Psoas muscle (tissue), 8 donors: ENCODE measurements around the gene PTPRB. TPM values are rescaled to one million over a fixed set of nuclear protein-coding genes. Genes with fewer than 3 reads are reported as not detected.

Experiments used
- ATAC-seq, 4 donors: fragments of 200-7000 bp; cut with Tn5 transposase; one replicate each; pipeline ENCODE4 v1.9.1; 2020; ENCODE audit warnings: moderate library complexity in 3 of 4, mild to moderate bottlenecking in 2 of 4
- DNase-seq, 2 donors: peaks; one replicate each; pipeline ENCODE4 v3.0.0-alpha.2; 2020
- H3K27ac ChIP-seq: fragments of 200-600 bp; one replicate; pipeline ENCODE4 v1.8.0; 2022
- H3K27me3 ChIP-seq, 3 donors: fragments of 200-600 bp in 1 of 3; one replicate each; pipeline versions ENCODE4 v1.6.1 to v1.8.0; 2013 to 2022; ENCODE audit warnings: low read length in 2 of 3, mild to moderate bottlenecking in 2 of 3, moderate library complexity in 1 of 3; ENCODE audit not compliant: insufficient read depth in 3 of 3
- H3K36me3 ChIP-seq, 2 donors: fragments of 200-600 bp in 1 of 2; one replicate each; pipeline versions ENCODE4 v1.6.1 to v1.8.0; 2013 to 2022; ENCODE audit warnings: low read depth in 1 of 2, mild to moderate bottlenecking in 1 of 2, moderate library complexity in 1 of 2; ENCODE audit not compliant: insufficient read depth in 1 of 2
- H3K4me1 ChIP-seq: fragments of 200-600 bp; one replicate; pipeline ENCODE4 v1.8.0; 2022
- H3K4me3 ChIP-seq: fragments of 200-600 bp; one replicate; pipeline ENCODE4 v1.8.0; 2022; ENCODE audit warnings: mild to moderate bottlenecking
- H3K9me3 ChIP-seq: fragments of 200-600 bp; one replicate; pipeline ENCODE4 v1.8.0; 2022
- WGBS, 3 donors: extraction: QIAGEN DNeasy Blood & Tissue Kit; methylation state at CpG; one replicate each; pipeline versions ENCODE4 v1.1.6 to v1.1.7; 2013; 5-methylcytosine and 5-hydroxymethylcytosine counted together
- intact Hi-C, 2 donors: fragments of 100-400 bp; cut with DNase I; formaldehyde crosslinking; loops; one replicate each; pipeline versions ENCODE4 v1.11.0 to v1.14.2; 2022
- polyA plus RNA-seq, 3 donors: library from polyadenylated mRNA; stranded (reverse); fragments of 200-250 nt; gene quantifications; one replicate each; pipeline ENCODE4 v1.2.3, GENCODE V29; 2013
- total RNA-seq, 4 donors: library from RNA; stranded (reverse); fragmentation: NEBNext Ultra II Directional in 2 of 4; extraction: Animal tissue kit (Norgen Biotek cat#: 25700) in 2 of 4; gene quantifications; one replicate each; pipeline versions ENCODE4 v1.2.1 to v1.2.4, GENCODE V29; 2021 to 2023
- TF ChIP-seq, protein P1 (sequence below): fragments of 200-600 bp; IDR thresholded peaks from one replicate; pipeline ENCODE4 v1.8.0; 2022; ENCODE audit warnings: antibody characterized with exemption
- donor health status: healthy with polysubstance abuse.
- donor health status: DM: no; HTN: no; CAD: no; lungs with moderate emphysema.
- donor health status: Bipolar disorder and iron deficiency.
- donor health status: healthy.
- donor health status: DM: yes; HTN: yes; CAD: no.
- donor health status: DM: no; HTN: no; CAD: no.
- donor health status: DM: no; HTN: no; CAD: no.
- donor health status: DM: yes; HTN: yes; CAD: no.

The PTPRB gene
- total and polyA plus RNA-seq, 7 donors = 6.5 to 32.1 (median 10.9) TPM

DNA sequence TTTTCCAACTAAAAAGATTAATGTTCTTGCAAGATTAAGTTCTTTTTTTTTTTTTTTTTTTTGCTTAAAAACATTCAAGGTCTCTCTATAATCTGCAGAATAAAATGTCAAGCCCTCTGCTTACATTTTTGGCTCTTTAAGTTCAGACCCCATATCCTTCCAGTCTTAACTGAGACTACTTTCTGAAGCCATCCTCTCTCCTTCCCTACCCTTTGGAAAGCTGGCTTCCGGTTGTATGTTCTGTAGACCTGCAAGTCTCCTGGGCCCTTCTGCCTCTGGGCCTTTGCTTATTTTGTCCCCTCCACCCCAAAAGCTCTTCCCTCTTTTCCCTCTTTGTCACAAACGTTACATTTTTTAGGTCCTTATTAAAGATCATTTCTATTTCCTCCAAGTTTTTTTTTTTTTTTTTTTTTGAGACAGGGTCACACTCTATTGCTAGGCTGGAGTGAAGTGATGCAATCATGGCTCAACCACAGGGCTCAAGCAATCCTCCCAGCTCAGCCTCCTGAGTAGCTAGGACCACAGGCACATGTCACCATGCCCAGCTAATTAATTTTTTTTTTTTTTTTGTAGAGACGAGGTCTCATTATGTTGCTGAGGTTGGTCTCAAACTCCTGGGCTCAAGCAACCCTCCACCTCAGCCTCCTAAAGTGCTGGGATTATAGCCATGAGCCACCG lies 46.5 kb downstream of the PTPRB start:
- DNase-seq (no peak), ATAC-seq (no peak)
- intact Hi-C loops = loop anchor here in 1 of 2 donors (5.0 kb wide), 1 partner anchor 132 kb away; no protein-coding TSS in a partner anchor
- H3K4me3 ChIP-seq = no peak overlapping the region
- no peaks in the 10 kb centered on the region for H3K9me3 ChIP-seq
- WGBS, 3 donors = 75 to 82% (median 76%) methylated on average over 4 of the region's 4 CpGs
- no peaks in the 10 kb centered on the region for H3K27me3 ChIP-seq
- no peak overlapping the region for H3K27ac ChIP-seq
- TF ChIP-seq, protein P1, sequence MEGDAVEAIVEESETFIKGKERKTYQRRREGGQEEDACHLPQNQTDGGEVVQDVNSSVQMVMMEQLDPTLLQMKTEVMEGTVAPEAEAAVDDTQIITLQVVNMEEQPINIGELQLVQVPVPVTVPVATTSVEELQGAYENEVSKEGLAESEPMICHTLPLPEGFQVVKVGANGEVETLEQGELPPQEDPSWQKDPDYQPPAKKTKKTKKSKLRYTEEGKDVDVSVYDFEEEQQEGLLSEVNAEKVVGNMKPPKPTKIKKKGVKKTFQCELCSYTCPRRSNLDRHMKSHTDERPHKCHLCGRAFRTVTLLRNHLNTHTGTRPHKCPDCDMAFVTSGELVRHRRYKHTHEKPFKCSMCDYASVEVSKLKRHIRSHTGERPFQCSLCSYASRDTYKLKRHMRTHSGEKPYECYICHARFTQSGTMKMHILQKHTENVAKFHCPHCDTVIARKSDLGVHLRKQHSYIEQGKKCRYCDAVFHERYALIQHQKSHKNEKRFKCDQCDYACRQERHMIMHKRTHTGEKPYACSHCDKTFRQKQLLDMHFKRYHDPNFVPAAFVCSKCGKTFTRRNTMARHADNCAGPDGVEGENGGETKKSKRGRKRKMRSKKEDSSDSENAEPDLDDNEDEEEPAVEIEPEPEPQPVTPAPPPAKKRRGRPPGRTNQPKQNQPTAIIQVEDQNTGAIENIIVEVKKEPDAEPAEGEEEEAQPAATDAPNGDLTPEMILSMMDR = no peak
- no peaks in the 10 kb centered on the region for H3K4me1 ChIP-seq
- no peaks in the 10 kb centered on the region for H3K36me3 ChIP-seq

DNA sequence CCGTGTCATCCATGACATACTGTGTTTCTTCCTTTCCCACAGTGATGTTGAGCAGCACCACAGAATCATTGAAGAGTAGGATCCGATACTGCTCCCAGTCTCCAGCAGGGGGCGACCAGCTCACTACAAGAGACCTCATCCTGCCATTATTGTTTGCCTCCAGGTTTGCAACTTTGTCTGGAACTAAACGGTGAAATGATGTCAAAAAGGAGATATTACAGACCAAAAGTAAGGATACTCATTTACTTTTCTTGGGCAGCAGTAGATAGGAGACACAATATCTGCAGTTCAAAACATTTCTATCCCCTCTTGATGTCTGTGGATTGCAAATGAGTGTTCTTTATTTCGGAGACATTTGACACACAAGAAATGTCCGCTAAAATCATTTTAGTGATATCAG lies 47.2 kb downstream of the PTPRB start:
- Histone ChIP-seq H3K27ac (no peak overlapping the region), H3K4me3 (no peak overlapping the region), H3K27me3 (no peaks in the 10 kb centered on the region), H3K36me3 (no peaks in the 10 kb centered on the region), H3K9me3 (no peaks in the 10 kb centered on the region), H3K4me1 (no peaks in the 10 kb centered on the region)
- intact Hi-C loops = loop anchor here in 1 of 2 donors (5.0 kb wide), 1 partner anchor 132 kb away; no protein-coding TSS in a partner anchor
- DNase-seq (peak; percentile 65 to 72), ATAC-seq (peak; percentile 49 to 61 (median 52))
- TF ChIP-seq, protein P1 = peak; percentile 74
- WGBS, 3 donors = 31 to 34% (median 33%) methylated on average over 6 of the region's 6 CpGs

GRCh38 chr12:70584332-70584731 lies 52.9 kb downstream of the PTPRB start:
- H3K27ac ChIP-seq = no peak overlapping the region
- no peak overlapping the region for H3K4me3 ChIP-seq
- WGBS, 3 donors = 90 to 94% (median 92%) methylated on average over 2 of the region's 2 CpGs
- no peaks in the 10 kb centered on the region for H3K27me3 ChIP-seq
- ATAC-seq (no peak), DNase-seq (no peak)
- H3K9me3 ChIP-seq = peaks cover 5% of the 10 kb centered on the region
- TF ChIP-seq, protein P1 = no peak
- H3K36me3 ChIP-seq = no peaks in the 10 kb centered on the region
- intact Hi-C loops = no loop called here
- no peaks in the 10 kb centered on the region for H3K4me1 ChIP-seq

DNA sequence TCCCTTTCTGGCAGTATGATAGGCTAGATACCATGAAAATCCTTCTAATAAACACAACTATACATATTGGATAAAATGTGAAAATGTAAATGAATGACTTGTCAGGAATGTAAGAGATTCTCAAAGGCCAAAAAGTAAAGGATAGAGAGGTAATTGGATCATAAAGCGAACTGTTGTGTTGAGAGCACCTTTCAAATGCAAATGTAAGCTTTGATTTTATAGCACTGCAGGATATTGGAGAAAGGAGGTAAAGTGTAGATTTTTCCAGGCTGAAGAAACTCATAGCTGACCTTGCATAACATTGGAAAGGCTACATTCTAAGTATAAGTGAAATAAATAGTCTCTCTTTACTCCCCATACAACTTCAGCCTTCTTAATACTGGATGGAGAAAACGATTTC lies 54.0 kb downstream of the PTPRB start:
- Histone ChIP-seq H3K4me3 (no peak overlapping the region), H3K27me3 (no peaks in the 10 kb centered on the region), H3K36me3 (no peaks in the 10 kb centered on the region), H3K9me3 (peaks cover 5% of the 10 kb centered on the region), H3K27ac (no peak overlapping the region), H3K4me1 (no peaks in the 10 kb centered on the region)
- TF ChIP-seq, protein P1 = no peak
- intact Hi-C loops = no loop called here
- 85 to 95% (median 87%) methylated on average over 2 of the region's 2 CpGs for WGBS, 3 donors
- no peak for DNase-seq
- ATAC-seq = no peak

GRCh38 chr12:70581208-70581607 lies 56.0 kb downstream of the PTPRB start:
- TF ChIP-seq, protein P1 = no peak
- Histone ChIP-seq H3K4me3 (no peak overlapping the region), H3K27ac (no peak overlapping the region), H3K27me3 (no peaks in the 10 kb centered on the region), H3K9me3 (peaks cover 5% of the 10 kb centered on the region), H3K4me1 (no peaks in the 10 kb centered on the region), H3K36me3 (no peaks in the 10 kb centered on the region)
- ATAC-seq (no peak), DNase-seq (no peak)
- WGBS, 3 donors = 51 to 85% (median 64%) methylated on average over 1 of the region's 1 CpG
- intact Hi-C loops = no loop called here
